Lung (tissue), 12 donors: ENCODE measurements around the gene CLDN2. TPM values are rescaled to one million over a fixed set of nuclear protein-coding genes. Genes with fewer than 3 reads are reported as not detected.
A peak's percentile ranks its signal among the peaks of the same experiment; 100 is the strongest.
"Not testable (repeated sequence)": the region's sequence is repeated elsewhere in the genome, so short reads cannot be mapped to it uniquely, and the experiment has no call there.

ENCODE experiments used
- ATAC-seq: fragments of 200-7000 bp; cut with Tn5 transposase; one replicate; pipeline ENCODE4 v1.9.1; 2020; ENCODE audit warnings: moderate number of reproducible peaks; ENCODE audit not compliant: insufficient read depth, low FRiP score
- DNase-seq, 3 donors: peaks; one replicate each; pipeline ENCODE4 v3.0.0-alpha.2; 2013 to 2017
- H3K27ac ChIP-seq, 2 donors: one replicate each; pipeline ENCODE4 v1.5.1; 2013; ENCODE audit warnings: mild to moderate bottlenecking in 2 of 2, moderate library complexity in 2 of 2, control low read depth in 1 of 2, inconsistent platforms in 1 of 2, low read depth in 1 of 2, low read length in 1 of 2
- H3K27me3 ChIP-seq, 3 donors: one replicate each; pipeline ENCODE4 v1.5.1; 2013; ENCODE audit warnings: low read length in 2 of 3; ENCODE audit not compliant: control insufficient read depth in 3 of 3, insufficient read depth in 3 of 3
- H3K36me3 ChIP-seq, 4 donors: one replicate each; pipeline ENCODE4 v1.5.1; 2013; ENCODE audit warnings: low read length in 4 of 4, mild to moderate bottlenecking in 1 of 4, moderate library complexity in 1 of 4; ENCODE audit not compliant: control insufficient read depth in 4 of 4, insufficient read depth in 4 of 4
- H3K4me1 ChIP-seq, 5 donors: one replicate each; pipeline ENCODE4 v1.5.1; 2013; ENCODE audit warnings: low read length in 5 of 5, mild to moderate bottlenecking in 2 of 5, moderate library complexity in 1 of 5; ENCODE audit not compliant: control insufficient read depth in 5 of 5, insufficient read depth in 5 of 5
- H3K4me3 ChIP-seq: one replicate; pipeline ENCODE4 v1.5.1; 2013; ENCODE audit warnings: mild to moderate bottlenecking, control low read depth, moderate library complexity
- H3K9ac ChIP-seq, 2 donors: one replicate each; pipeline ENCODE4 v1.5.1; 2013; ENCODE audit warnings: low read length in 2 of 2, control low read depth in 1 of 2; ENCODE audit not compliant: insufficient read depth in 1 of 2
- H3K9me3 ChIP-seq, 4 donors: one replicate each; pipeline ENCODE4 v1.5.1; 2013; ENCODE audit warnings: low read length in 3 of 4, mild to moderate bottlenecking in 1 of 4, moderate library complexity in 1 of 4; ENCODE audit not compliant: control insufficient read depth in 4 of 4, insufficient read depth in 3 of 4
- CTCF ChIP-seq: IDR thresholded peaks from 2 replicates; pipeline ENCODE4 v1.5.1; 2012; ENCODE audit warnings: mild to moderate bottlenecking; ENCODE audit errors: control extremely low read depth, extremely low read depth
- WGBS, 2 donors: extraction: QIAGEN DNeasy Blood & Tissue Kit; methylation state at CpG; one replicate each; pipeline ENCODE4 v1.1.7; 2013; 5-methylcytosine and 5-hydroxymethylcytosine counted together
- polyA plus RNA-seq, 2 donors: library from polyadenylated mRNA; stranded (reverse); fragments of 200-250 nt; gene quantifications; one replicate each; pipeline ENCODE4 v1.2.1, GENCODE V29; 2013
- total RNA-seq, 2 donors: library from RNA; depleted of rRNA in 1 of 2; stranded (reverse); fragments of >200 nt in 1 of 2; gene quantifications; one replicate each; pipeline ENCODE4 v1.2.1, GENCODE V29; 2014 to 2021
- donor health status: control.
- donor health status: control.
- donor health status: Bipolar disorder and iron deficiency.
- donor health status: healthy.
- donor health status: DM: yes; HTN: yes; CAD: no.

Gene CLDN2
- total and polyA plus RNA-seq, 4 donors = 0.07 to 0.46 (median 0.28) TPM; not detected in 1

GRCh38 chrX:106959901-106960300, 39.7 kb downstream of the CLDN2 start:
- Histone ChIP-seq H3K27ac (no peak overlapping the region), H3K4me3 (no peak overlapping the region), H3K4me1 (no peaks in the 10 kb centered on the region), H3K27me3 (peaks cover 0 to 17% (median 14%) of the 10 kb centered on the region in 3 donors), H3K9me3 (no peaks in the 10 kb centered on the region), H3K36me3 (peaks cover 0 to 16% (median 4%) of the 10 kb centered on the region in 4 donors), H3K9ac (no peak overlapping the region)
- ATAC-seq (no peak), DNase-seq (peak in 2 of 3 donors; percentile 12 to 52)
- TF ChIP-seq CTCF = no peak
- WGBS, 2 donors = 55 to 63% methylated on average over 2 of the region's 2 CpGs

- DNase-seq = no peak
- ATAC-seq = no peak
- H3K27ac ChIP-seq = no peak overlapping the region
- peaks cover 0 to 7% (median 1%) of the 10 kb centered on the region in 4 donors for H3K36me3 ChIP-seq
- H3K9me3 ChIP-seq = no peaks in the 10 kb centered on the region
- H3K4me3 ChIP-seq = no peak overlapping the region
- peaks cover 0 to 10% (median 5%) of the 10 kb centered on the region in 3 donors for H3K27me3 ChIP-seq
- no peaks in the 10 kb centered on the region for H3K4me1 ChIP-seq
- TF ChIP-seq CTCF = no peak
- no peak overlapping the region for H3K9ac ChIP-seq
These were observed 42.9 kb downstream of the CLDN2 start for GRCh38 chrX:106963111-106963510.

GRCh38 chrX:106964290-106964689, 44.1 kb downstream of the CLDN2 start:
- H3K9ac ChIP-seq = no peak overlapping the region
- WGBS, 2 donors = 42 to 91% methylated on average over 1 of the region's 1 CpG
- H3K36me3 ChIP-seq = peaks cover 0 to 4% (median 1%) of the 10 kb centered on the region in 4 donors
- DNase-seq (no peak), ATAC-seq (no peak)
- no peak overlapping the region for H3K4me3 ChIP-seq
- no peak for TF ChIP-seq CTCF
- no peak overlapping the region for H3K27ac ChIP-seq
- no peaks in the 10 kb centered on the region for H3K4me1 ChIP-seq
- H3K9me3 ChIP-seq = no peaks in the 10 kb centered on the region
- peaks cover 0 to 7% (median 2%) of the 10 kb centered on the region in 3 donors for H3K27me3 ChIP-seq

- H3K9ac ChIP-seq, H3K27me3 ChIP-seq, H3K4me3 ChIP-seq, H3K27ac ChIP-seq, H3K9me3 ChIP-seq, H3K36me3 ChIP-seq, ATAC-seq, H3K4me1 ChIP-seq: not testable (repeated sequence)
- 68 to 90% methylated on average over 5 to 6 of the region's 6 CpGs for WGBS, 2 donors
- DNase-seq = peak in 1 of 3 donors; percentile 12
These were observed 46.3 kb downstream of the CLDN2 start for GRCh38 chrX:106966547-106966946.
